LNCaP clone FGC (cell line): ENCODE data around the gene ACACB.

Experiments used
- DNase-seq: peaks from one replicate; pipeline ENCODE4 v3.0.0-alpha.2; 2011; ENCODE audit warnings: low read depth
- H3K4me3 ChIP-seq: 2 replicates; pipeline ENCODE4 v1.5.1; 2011; ENCODE audit warnings: mild to moderate bottlenecking, low read depth, low read length, control low read depth
- TF ChIP-seq, protein P1 (sequence below): IDR thresholded peaks from 2 replicates; pipeline ENCODE4 v1.5.1; 2012; ENCODE audit warnings: mild to moderate bottlenecking; ENCODE audit not compliant: control insufficient read depth, insufficient read depth; ENCODE audit errors: extremely low read depth

Gene ACACB

DNA sequence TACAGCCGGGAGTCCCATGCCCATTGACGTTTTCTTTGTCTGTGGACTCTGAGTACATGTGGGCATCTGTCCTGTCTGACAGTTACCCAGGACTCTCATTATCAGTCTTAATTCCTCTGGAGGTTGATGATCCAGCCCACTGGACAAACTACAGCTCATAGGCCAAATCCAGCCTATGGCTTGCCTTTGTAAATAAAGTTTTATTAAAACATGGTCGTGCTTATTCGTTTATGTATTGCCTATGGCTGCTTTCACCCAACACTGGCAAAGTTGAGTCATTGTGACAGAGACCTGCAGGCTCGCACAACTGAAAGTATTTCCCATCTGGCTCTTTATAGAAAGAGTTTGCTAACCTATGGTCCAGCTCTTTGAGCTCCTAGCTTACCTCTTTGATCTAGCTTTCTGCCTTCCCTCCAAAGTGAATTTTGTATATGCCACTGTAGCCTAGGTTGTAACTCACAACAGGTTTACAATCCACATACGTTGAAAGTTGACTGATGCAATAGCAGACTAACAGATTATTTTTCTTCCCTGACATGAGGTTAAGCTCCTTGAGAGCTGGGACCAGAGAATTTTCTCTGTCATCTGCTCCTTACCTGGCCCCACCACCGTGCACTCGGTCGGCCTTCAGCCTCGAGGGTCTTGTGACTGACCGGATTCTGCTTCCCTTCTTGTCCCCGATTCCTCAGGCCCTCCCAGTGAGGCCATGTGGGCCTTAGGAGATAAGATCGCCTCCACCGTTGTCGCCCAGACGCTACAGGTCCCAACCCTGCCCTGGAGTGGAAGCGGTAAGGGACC is 57.3 kb downstream of the ACACB start:
- no peak overlapping the region for H3K4me3 ChIP-seq
- DNase-seq = no peak
- TF ChIP-seq, protein P1, sequence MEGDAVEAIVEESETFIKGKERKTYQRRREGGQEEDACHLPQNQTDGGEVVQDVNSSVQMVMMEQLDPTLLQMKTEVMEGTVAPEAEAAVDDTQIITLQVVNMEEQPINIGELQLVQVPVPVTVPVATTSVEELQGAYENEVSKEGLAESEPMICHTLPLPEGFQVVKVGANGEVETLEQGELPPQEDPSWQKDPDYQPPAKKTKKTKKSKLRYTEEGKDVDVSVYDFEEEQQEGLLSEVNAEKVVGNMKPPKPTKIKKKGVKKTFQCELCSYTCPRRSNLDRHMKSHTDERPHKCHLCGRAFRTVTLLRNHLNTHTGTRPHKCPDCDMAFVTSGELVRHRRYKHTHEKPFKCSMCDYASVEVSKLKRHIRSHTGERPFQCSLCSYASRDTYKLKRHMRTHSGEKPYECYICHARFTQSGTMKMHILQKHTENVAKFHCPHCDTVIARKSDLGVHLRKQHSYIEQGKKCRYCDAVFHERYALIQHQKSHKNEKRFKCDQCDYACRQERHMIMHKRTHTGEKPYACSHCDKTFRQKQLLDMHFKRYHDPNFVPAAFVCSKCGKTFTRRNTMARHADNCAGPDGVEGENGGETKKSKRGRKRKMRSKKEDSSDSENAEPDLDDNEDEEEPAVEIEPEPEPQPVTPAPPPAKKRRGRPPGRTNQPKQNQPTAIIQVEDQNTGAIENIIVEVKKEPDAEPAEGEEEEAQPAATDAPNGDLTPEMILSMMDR = no peak

DNA sequence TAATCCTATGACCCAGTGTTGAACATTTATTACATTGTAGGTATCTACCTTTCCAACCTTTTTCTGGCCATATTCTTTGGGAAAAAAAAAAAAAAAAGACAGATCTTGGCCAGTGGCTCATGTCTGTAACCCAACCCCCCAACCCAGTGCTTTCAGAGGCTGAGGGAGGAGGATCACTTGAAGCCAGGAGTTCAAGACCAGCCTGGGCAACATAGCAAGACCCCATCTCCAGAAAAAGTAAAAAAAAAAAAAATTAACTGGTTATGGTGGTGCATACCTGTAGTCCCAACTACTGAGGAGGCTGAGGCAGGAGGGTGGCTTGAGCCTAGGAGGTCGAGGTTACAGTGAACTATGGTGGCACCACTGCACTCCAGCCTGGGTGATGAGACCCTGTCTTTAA is 58.1 kb downstream of the ACACB start:
- H3K4me3 ChIP-seq = no peak overlapping the region
- no peak for DNase-seq
- TF ChIP-seq, protein P1 = no peak

DNA sequence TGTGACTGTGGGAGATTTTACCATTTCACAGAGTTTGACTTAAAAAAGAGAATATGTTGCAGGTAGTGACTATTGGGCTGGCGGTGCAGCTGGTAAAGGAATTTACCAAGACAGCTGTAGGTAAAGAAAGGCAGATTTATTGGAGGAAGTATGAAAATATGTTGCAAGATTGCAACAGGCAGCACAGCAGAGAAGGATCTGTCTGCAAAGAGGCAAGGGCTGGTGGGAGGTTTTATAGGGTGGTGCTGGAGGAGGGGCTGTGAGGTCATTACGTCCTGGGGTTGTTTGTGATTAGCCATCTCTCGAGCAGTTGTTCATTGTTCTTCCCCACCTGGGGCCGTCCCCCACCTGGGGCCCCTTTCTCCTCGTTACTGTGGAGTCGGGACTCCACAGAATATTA is 62.1 kb downstream of the ACACB start:
- H3K4me3 ChIP-seq = no peak overlapping the region
- DNase-seq = no peak
- TF ChIP-seq, protein P1 = no peak

DNA sequence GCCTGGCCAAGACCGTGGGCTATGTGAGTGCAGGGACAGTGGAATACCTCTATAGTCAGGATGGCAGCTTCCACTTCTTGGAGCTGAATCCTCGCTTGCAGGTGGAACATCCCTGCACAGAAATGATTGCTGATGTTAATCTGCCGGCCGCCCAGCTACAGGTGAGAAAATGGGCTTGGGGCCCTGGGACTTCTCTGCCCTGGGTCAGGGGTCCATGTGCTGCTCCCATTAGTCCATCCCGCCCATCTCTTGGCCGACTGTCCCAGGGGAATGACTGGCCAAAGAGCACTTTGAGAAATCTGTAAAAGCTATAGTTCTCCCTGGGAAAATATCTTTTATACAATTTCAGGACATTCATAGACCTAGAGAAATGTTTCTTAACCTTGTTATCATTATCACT is 63.5 kb downstream of the ACACB start:
- DNase-seq = no peak
- TF ChIP-seq, protein P1 = no peak
- H3K4me3 ChIP-seq = no peak overlapping the region

DNA sequence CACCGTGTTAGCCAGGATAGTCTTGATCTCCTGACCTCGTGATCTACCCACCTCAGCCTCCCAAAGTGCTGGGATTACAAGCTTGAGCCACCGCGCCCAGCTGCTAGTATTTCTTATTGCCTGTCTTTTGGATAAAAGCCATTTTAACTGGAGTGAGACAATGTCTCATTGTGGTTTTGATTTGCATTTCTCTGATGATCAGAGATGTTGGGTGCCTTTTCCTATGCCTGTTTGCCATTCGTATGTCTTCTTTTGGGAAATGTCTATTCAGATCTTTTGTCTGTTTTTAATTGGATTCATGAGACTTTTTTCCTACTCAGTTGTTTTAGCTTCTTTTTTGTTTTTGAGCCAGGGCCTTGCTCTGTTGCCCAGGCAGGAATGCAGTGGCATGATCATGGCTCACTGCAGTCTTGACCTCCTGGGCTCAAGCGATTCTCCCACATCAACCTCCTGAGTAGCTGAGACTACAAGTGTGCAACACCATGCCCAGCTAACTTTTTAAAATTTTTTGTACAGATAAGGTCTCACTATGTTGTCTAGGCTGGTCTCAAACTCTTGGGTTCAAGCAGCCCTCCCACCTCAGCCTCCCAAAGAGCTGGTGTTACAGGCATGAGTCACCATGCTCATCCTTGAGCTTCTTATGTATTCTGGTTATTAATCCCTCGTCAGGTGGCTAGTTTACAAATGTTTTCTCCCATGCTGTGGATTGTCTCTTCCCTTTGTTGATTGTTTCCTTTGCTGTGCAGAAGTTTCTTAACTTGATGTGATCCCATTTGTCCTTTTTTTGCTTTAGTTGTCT is 65.9 kb downstream of the ACACB start:
- H3K4me3 ChIP-seq = no peak overlapping the region
- TF ChIP-seq, protein P1 = no peak
- DNase-seq = no peak

DNA sequence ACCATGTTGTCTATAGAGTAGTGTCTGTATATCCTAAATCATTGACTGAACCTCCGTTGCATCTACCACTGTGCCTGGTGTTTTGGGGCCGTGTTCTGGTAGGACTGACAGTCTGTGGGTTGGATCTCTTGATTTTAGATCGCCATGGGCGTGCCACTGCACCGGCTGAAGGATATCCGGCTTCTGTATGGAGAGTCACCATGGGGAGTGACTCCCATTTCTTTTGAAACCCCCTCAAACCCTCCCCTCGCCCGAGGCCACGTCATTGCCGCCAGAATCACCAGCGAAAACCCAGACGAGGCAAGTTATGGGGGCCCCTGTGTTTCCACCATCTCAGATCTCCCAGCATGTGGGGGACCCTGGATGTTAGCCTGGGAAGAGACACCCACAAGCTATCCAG is 69.1 kb downstream of the ACACB start:
- TF ChIP-seq, protein P1 = no peak
- no peak overlapping the region for H3K4me3 ChIP-seq
- no peak for DNase-seq
